GM19043 (cell line): ENCODE data around the gene BNIPL.

ENCODE experiments used
- ATAC-seq: cut with Tn5 transposase; IDR thresholded peaks from one replicate; pipeline ENCODE4 v1.9.1; 2021; ENCODE audit warnings: low read depth; ENCODE audit not compliant: unreplicated experiment

The BNIPL gene

GRCh38 chr1:151036356-151036755 lies at the start of gene BNIPL:
TSS of gene BNIPL (plus strand) at chr1:151036586. CDS start at chr1:151036726, 140 bp downstream.
- ATAC-seq = no peak

- ATAC-seq = no peak
Observed at GRCh38 chr1:150987924-150988323, 48.5 kb upstream of the BNIPL start.

- no peak for ATAC-seq
Observed at GRCh38 chr1:150992626-150993025, 43.8 kb upstream of the BNIPL start.

GRCh38 chr1:150994248-150994647 lies 42.1 kb upstream of the BNIPL start:
- no peak for ATAC-seq

GRCh38 chr1:150995460-150995859 lies 40.9 kb upstream of the BNIPL start:
- no peak for ATAC-seq

- no peak for ATAC-seq
Observed at GRCh38 chr1:150995896-150996295, 40.5 kb upstream of the BNIPL start.

- ATAC-seq = no peak
Observed at GRCh38 chr1:150997126-150997872, 39.1 kb upstream of the BNIPL start.

- no peak for ATAC-seq
Observed at GRCh38 chr1:150997949-150998348, 38.4 kb upstream of the BNIPL start.

- no peak for ATAC-seq
Observed at GRCh38 chr1:150999051-150999674, 37.2 kb upstream of the BNIPL start.

- no peak for ATAC-seq
Observed at GRCh38 chr1:150999926-151000325, 36.5 kb upstream of the BNIPL start.

- no peak for ATAC-seq
Observed at GRCh38 chr1:151000408-151000807, 36.0 kb upstream of the BNIPL start.

- ATAC-seq = no peak
Observed at GRCh38 chr1:151001602-151002001, 34.8 kb upstream of the BNIPL start.

GRCh38 chr1:151002051-151002450 lies 34.3 kb upstream of the BNIPL start:
- no peak for ATAC-seq

- no peak for ATAC-seq
Observed at GRCh38 chr1:151002611-151003010, 33.8 kb upstream of the BNIPL start.

GRCh38 chr1:151003180-151003579 lies 33.2 kb upstream of the BNIPL start:
- ATAC-seq = no peak

GRCh38 chr1:151005729-151006319 lies 30.6 kb upstream of the BNIPL start:
- ATAC-seq = no peak

GRCh38 chr1:151006327-151007052 lies 29.9 kb upstream of the BNIPL start, which contains the start of gene MINDY1:
TSS of gene MINDY1 (minus strand) at chr1:151006902. CDS start at chr1:151002617, 4,285 bp downstream.
- peak; percentile 53 for ATAC-seq

GRCh38 chr1:151007853-151008243 lies 28.5 kb upstream of the BNIPL start:
- ATAC-seq = no peak

- peak; percentile 61 for ATAC-seq
Observed at GRCh38 chr1:151008244-151009205, 27.9 kb upstream of the BNIPL start, which contains the start of gene PRUNE1. TSS of gene PRUNE1 (plus strand) at chr1:151008449. CDS start at chr1:151008633, 184 bp downstream.

GRCh38 chr1:151009206-151009587 lies 27.2 kb upstream of the BNIPL start:
- ATAC-seq = no peak
